A673 (cell line): ENCODE results near the gene LEMD1. TPM values are rescaled to one million over a fixed set of nuclear protein-coding genes. Genes with fewer than 3 reads are reported as not detected.

Experiments used
- BruUV-seq: library from RNA; stranded (reverse); fragments of 400-500 nt; replicated peaks from 2 replicates; lab custom pipeline; 2021; lab: Mats Ljungman, UMichigan
- CTCF ChIA-PET: fragments of 300-600 bp; sonication (Branson Sonifier 250); formaldehyde crosslinking; loops from one replicate; lab custom pipeline; 2022; ENCODE audit warnings: antibody characterized with exemption; lab: Charles Lee
- POLR2A ChIA-PET: fragments of 300-600 bp; sonication (Branson Sonifier 250); formaldehyde crosslinking; loops from one replicate; lab custom pipeline; 2022; ENCODE audit warnings: antibody characterized with exemption; ENCODE audit not compliant: low non-redundant PET; lab: Charles Lee
- DNase-seq: peaks from one replicate; pipeline ENCODE4 v3.0.0-alpha.2; 2015; ENCODE audit warnings: low spot score
- H3K27ac ChIP-seq: fragments of 200-600 bp; sonication (generic); 2 replicates; pipeline ENCODE4 v1.5.1; 2016; ENCODE audit warnings: mixed run types, low read depth, mild to moderate bottlenecking, mixed read lengths, antibody characterized with exemption, low read length; ENCODE audit not compliant: poor library complexity, severe bottlenecking
- H3K27me3 ChIP-seq: fragments of 200-600 bp; sonication (generic); replicated peaks from 2 replicates; pipeline ENCODE4 v1.6.1; 2017; ENCODE audit warnings: mixed run types, low read depth, mild to moderate bottlenecking, mixed read lengths, antibody characterized with exemption, low read length; ENCODE audit not compliant: insufficient read depth, poor library complexity
- H3K36me3 ChIP-seq: fragments of 200-600 bp; sonication (generic); 2 replicates; pipeline ENCODE4 v1.6.1; 2016; ENCODE audit warnings: mixed run types, mild to moderate bottlenecking, mixed read lengths, antibody characterized with exemption, low read length; ENCODE audit not compliant: insufficient read depth, poor library complexity, severe bottlenecking
- H3K4me1 ChIP-seq: fragments of 200-600 bp; sonication (generic); 2 replicates; pipeline ENCODE4 v1.6.1; 2017; ENCODE audit warnings: mixed run types, mild to moderate bottlenecking, mixed read lengths, antibody characterized with exemption, low read length; ENCODE audit not compliant: insufficient read depth, poor library complexity, severe bottlenecking
- H3K4me3 ChIP-seq: fragments of 200-600 bp; sonication (generic); 2 replicates; pipeline ENCODE4 v1.5.1; 2016; ENCODE audit warnings: low read depth, mixed run types, mild to moderate bottlenecking, mixed read lengths, low read length; ENCODE audit not compliant: poor library complexity, severe bottlenecking
- H3K9me3 ChIP-seq: fragments of 200-600 bp; sonication (generic); 2 replicates; pipeline ENCODE4 v1.6.1; 2016; ENCODE audit warnings: mixed run types, low read depth, mild to moderate bottlenecking, mixed read lengths, antibody characterized with exemption, low read length; ENCODE audit not compliant: poor library complexity, severe bottlenecking
- EZH2 ChIP-seq: fragments of 200-600 bp; sonication (generic); IDR thresholded peaks from 2 replicates; pipeline ENCODE4 v1.6.1; 2017; ENCODE audit warnings: borderline replicate concordance, low read depth, mild to moderate bottlenecking, mixed read lengths, antibody characterized with exemption, low read length; ENCODE audit not compliant: poor library complexity, severe bottlenecking
- intact Hi-C: fragments of 100-400 bp; cut with micrococcal nuclease; formaldehyde crosslinking; loops from one replicate; pipeline ENCODE4 v1.10.0; 2022; ENCODE audit not compliant: unreplicated experiment
- total RNA-seq: library from RNA; stranded (reverse); gene quantifications from 2 replicates; pipeline ENCODE4 v1.2.3, GENCODE V29; 2021
- TF ChIP-seq, protein P1 (sequence below): fragments of 300-800, 200-600 bp; sonication (generic); conservative IDR thresholded peaks from 2 replicates; pipeline ENCODE4 v1.5.1; 2017; ENCODE audit warnings: low read depth, mild to moderate bottlenecking, antibody characterized with exemption, low read length, moderate library complexity, mixed read lengths

LEMD1 gene
- total RNA-seq, 1 experiment from 2014 or later: 1.5 TPM

DNA sequence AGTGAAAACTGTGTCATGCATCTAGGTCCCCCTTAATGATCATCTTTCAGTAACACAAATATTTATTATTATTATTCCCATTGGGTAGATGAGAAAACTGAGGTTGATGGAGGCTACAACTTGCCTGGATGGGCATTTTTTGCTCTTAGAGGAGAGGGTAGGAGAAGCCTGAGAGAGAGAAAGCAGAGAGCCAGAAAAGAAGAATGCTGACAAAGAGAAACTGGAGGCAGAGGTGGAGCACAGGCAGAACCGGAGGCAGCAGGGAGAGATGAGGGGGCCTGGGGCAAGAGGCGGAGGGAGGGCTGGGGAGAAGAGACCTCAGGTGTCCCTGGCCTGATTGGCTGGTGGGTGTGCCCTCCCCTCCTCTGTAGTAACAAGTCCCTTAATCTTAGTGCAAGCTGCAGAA is 29.9 kb upstream of the LEMD1 start:
- H3K9me3 ChIP-seq: no peaks in the 10 kb centered on the region
- no TSS peak for BruUV-seq
- no peak for DNase-seq
- no peak for TF ChIP-seq EZH2
- TF ChIP-seq, protein P1, sequence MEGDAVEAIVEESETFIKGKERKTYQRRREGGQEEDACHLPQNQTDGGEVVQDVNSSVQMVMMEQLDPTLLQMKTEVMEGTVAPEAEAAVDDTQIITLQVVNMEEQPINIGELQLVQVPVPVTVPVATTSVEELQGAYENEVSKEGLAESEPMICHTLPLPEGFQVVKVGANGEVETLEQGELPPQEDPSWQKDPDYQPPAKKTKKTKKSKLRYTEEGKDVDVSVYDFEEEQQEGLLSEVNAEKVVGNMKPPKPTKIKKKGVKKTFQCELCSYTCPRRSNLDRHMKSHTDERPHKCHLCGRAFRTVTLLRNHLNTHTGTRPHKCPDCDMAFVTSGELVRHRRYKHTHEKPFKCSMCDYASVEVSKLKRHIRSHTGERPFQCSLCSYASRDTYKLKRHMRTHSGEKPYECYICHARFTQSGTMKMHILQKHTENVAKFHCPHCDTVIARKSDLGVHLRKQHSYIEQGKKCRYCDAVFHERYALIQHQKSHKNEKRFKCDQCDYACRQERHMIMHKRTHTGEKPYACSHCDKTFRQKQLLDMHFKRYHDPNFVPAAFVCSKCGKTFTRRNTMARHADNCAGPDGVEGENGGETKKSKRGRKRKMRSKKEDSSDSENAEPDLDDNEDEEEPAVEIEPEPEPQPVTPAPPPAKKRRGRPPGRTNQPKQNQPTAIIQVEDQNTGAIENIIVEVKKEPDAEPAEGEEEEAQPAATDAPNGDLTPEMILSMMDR: no peak
- ChIA-PET CTCF (no interaction called here), POLR2A (no interaction called here)
- intact Hi-C loops: no loop called here
- H3K4me1 ChIP-seq: peaks cover 56% of the 10 kb centered on the region
- no peaks in the 10 kb centered on the region for H3K36me3 ChIP-seq
- H3K27me3 ChIP-seq: peaks cover 31% of the 10 kb centered on the region
- no peak overlapping the region for H3K4me3 ChIP-seq
- H3K27ac ChIP-seq: no peak overlapping the region

DNA sequence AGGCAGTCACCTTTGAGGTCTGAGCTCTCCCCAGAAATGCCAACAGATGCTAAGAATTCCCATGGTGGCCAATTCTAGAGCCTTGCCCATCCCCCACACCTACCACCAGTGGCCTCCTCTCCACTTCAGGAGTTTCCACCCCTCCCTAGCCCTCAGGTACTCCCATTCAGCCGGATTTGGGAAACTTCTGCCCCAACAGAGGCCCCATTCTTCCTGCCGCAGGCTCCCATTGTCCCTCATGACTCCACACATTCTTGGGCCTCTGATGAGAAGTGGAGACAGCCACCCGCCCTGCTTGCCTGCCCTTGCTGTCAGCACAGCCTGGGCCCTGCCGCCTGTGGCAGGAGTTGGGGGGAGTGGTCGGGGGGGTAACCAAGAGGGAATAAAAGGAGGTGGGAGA is 29.3 kb upstream of the LEMD1 start:
- CTCF ChIA-PET: no interaction called here
- TF ChIP-seq, protein P1: no peak
- no peak for TF ChIP-seq EZH2
- POLR2A ChIA-PET: no interaction called here
- peaks cover 25% of the 10 kb centered on the region for H3K27me3 ChIP-seq
- no peak overlapping the region for H3K4me3 ChIP-seq
- no TSS peak for BruUV-seq
- H3K27ac ChIP-seq: no peak overlapping the region
- no peaks in the 10 kb centered on the region for H3K36me3 ChIP-seq
- no peak for DNase-seq
- intact Hi-C loops: no loop called here
- H3K4me1 ChIP-seq: peaks cover 56% of the 10 kb centered on the region
- H3K9me3 ChIP-seq: no peaks in the 10 kb centered on the region

DNA sequence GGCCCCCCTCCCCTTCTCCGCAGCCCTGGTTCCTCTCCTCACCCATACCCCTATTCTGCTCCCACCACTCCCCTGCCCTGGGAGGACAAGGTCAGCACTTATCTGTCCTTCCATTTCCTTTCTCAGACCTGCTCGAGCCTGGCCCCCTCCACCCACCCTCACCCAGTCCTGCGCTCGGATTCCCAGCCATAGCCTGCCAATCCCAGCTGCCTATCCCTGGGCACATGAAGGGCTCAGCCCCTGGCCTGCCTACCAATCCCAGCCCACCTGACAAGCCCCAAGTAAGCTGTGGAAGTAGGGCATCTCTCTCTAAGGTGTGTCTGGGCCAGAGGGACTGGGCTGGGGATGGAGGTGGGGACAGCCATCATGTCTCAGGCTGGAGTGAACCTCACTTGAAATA is 28.6 kb upstream of the LEMD1 start:
- no peak for DNase-seq
- no TSS peak for BruUV-seq
- CTCF ChIA-PET: interaction anchor here (0.6 to 1.5 kb wide), 3 partner anchors 20 to 468 kb away, joined by 4 to 6 read pairs (median 6); no protein-coding TSS in a partner anchor

More for the DNA sequence above, 28.6 kb upstream of the LEMD1 start:
- TF ChIP-seq, protein P1: no peak
- TF ChIP-seq EZH2: no peak
- intact Hi-C loops: no loop called here
- Histone ChIP-seq H3K36me3 (no peaks in the 10 kb centered on the region), H3K4me3 (no peak overlapping the region), H3K4me1 (peaks cover 63% of the 10 kb centered on the region), H3K9me3 (no peaks in the 10 kb centered on the region), H3K27ac (peak overlapping the region; percentile 35), H3K27me3 (peaks cover 18% of the 10 kb centered on the region)
- POLR2A ChIA-PET: no interaction called here
